Measurements from ENCODE around the gene NCKAP5.

The NCKAP5 gene

GRCh38 chr2:132676999-132677398 lies 891.3 kb downstream of the NCKAP5 start:
- no peak for TF ChIP-seq CTCF (IDR thresholded peaks at IDR 0.05; ENCODE audit: borderline replicate concordance, control extremely low read depth, extremely low read depth, insufficient read depth, missing control alignments)
- in situ Hi-C loops (cut with MboI; ENCODE audit: low sequenced_read_pairs, unreplicated experiment): no loop called here
- DNase-seq (ENCODE audit: low spot score): no peak

- TF ChIP-seq CTCF (IDR thresholded peaks at IDR 0.05; ENCODE audit: borderline replicate concordance, control extremely low read depth, extremely low read depth, insufficient read depth, missing control alignments): no peak
- no peak for DNase-seq (ENCODE audit: low spot score)
- in situ Hi-C loops (cut with MboI; ENCODE audit: low sequenced_read_pairs, unreplicated experiment): loop anchor here (25.0 kb wide), 1 partner anchor 491 kb away; no protein-coding TSS in a partner anchor
Measured at GRCh38 chr2:132671151-132671835, 897.0 kb downstream of the NCKAP5 start.

- in situ Hi-C loops (cut with MboI; ENCODE audit: low sequenced_read_pairs, unreplicated experiment): loop anchor here (25.0 kb wide), 1 partner anchor 492 kb away; no protein-coding TSS in a partner anchor
- TF ChIP-seq CTCF (IDR thresholded peaks at IDR 0.05; ENCODE audit: borderline replicate concordance, control extremely low read depth, extremely low read depth, insufficient read depth, missing control alignments): no peak
- no peak for DNase-seq (ENCODE audit: low spot score)
Measured at GRCh38 chr2:132670496-132671150, 897.6 kb downstream of the NCKAP5 start.

- no peak for DNase-seq (ENCODE audit: low spot score)
- in situ Hi-C loops (cut with MboI; ENCODE audit: low sequenced_read_pairs, unreplicated experiment): loop anchor here (25.0 kb wide), 1 partner anchor 492 kb away; no protein-coding TSS in a partner anchor
Measured at GRCh38 chr2:132669908-132670495, 898.3 kb downstream of the NCKAP5 start, which contains the start of gene LYPD1. TSS of gene LYPD1 (minus strand) at chr2:132670205. CDS start at chr2:132669932, 273 bp downstream.

GRCh38 chr2:132668987-132669907 lies 899.0 kb downstream of the NCKAP5 start:
- no peak for TF ChIP-seq CTCF (IDR thresholded peaks at IDR 0.05; ENCODE audit: borderline replicate concordance, control extremely low read depth, extremely low read depth, insufficient read depth, missing control alignments)
- in situ Hi-C loops (cut with MboI; ENCODE audit: low sequenced_read_pairs, unreplicated experiment): loop anchor here (25.0 kb wide), 1 partner anchor 493 kb away; no protein-coding TSS in a partner anchor
- DNase-seq (ENCODE audit: low spot score): no peak

More at GRCh38 chr2:132669908-132670495, 898.3 kb downstream of the NCKAP5 start, which contains the start of gene LYPD1:
- TF ChIP-seq CTCF (IDR thresholded peaks at IDR 0.05; ENCODE audit: borderline replicate concordance, control extremely low read depth, extremely low read depth, insufficient read depth, missing control alignments): no peak
